GM21576 (cell line): ENCODE measurements around the gene ZNF618.

Source experiments
- ATAC-seq: cut with Tn5 transposase; IDR thresholded peaks from one replicate; pipeline ENCODE4 v1.9.1; 2021; ENCODE audit warnings: mild to moderate bottlenecking, moderate library complexity; ENCODE audit not compliant: unreplicated experiment

ZNF618 gene

DNA sequence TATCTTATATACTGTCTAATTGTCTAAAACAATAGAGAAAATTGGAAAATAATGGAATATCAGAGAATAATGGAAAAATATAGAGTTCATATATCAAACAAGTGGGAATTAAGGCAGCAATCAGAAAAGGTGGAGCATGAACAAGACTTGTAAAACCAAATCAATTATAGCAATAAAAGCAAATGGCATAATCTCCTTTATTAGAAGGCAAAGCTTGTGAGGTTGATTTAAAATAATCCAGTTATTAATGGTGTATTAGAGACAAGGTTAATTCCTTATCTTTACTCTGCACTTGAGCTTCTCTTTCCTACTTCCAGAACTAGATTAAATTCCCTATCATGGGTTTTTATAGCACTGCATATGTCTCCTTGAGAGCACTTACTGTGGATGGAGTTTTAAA, 137.9 kb downstream of the ZNF618 start:
- ATAC-seq, result no peak

DNA sequence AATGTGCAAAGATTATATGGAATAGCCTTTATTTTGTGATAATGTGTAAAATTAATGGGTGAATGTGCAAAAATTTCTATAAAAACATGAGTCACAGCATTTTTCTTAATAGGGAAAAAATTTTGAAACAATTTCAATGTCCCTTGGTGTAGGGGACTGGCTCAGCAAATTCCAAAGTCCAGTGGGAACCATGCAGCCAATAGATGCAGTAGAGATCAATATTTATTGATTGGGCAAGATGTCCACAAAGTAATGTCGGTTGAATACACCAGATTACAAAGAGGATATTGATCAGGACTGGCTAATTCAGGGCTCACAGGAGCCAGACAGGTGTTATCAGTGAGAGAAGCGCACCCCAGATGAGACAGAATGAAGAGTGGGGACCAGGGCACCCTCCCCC, 139.5 kb downstream of the ZNF618 start:
- ATAC-seq, result no peak

DNA sequence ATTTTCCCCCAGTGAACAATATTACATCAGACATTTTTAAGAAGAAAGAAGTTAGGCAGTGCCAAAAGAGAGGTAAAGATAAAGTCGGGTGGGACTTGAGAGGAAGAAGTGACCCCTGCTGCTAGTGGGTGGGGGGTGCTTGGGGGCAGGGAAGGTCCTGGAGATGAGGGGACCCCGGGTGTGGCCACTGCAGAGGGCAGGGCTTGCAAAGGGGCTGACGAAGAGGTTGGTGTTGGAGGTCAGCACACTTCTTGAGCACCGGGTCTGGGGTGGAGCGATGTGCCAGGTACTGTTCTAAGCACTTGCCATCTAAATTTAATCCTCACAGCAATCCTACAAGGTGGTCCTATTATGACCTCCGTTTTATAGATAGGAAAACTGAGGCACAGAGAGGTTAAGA, 140.0 kb downstream of the ZNF618 start:
- ATAC-seq, result no peak

DNA sequence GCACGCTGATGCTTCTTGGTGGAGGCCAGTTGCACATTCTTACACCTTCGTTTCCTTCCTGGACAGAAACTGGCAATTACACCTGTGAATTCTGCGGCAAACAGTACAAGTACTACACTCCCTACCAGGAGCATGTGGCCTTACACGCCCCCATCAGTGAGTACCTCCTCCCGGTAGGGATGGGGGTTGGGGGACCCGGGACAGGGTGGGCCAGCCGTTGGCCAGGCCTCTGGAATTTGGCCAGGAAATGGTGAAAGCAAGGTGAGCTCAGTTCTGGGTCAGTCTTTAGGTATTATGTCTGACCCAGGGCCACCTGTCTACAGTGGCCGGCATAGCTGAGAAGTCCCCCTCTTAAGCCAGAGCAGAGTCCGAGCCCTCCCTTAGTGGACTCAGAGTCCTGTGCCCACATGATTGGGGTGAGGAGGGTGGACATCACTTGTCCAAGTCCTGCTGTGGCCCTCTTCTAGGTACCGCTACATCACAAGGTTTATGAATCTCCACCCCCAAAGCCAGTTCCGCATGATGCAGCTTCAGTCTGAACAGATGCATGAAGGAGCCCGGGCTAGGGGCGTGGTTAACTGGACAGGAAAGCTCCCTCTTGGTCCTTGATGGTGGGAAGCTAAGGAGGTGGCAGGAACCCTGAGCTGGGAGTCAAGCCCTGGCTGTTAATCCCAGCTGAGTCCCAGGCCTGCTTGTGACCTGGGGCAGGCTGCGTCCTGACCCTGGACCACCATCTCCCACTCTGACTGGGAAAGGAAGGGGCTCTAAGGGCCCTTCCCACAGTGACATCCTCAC, 140.7 kb downstream of the ZNF618 start:
- no peak for ATAC-seq

DNA sequence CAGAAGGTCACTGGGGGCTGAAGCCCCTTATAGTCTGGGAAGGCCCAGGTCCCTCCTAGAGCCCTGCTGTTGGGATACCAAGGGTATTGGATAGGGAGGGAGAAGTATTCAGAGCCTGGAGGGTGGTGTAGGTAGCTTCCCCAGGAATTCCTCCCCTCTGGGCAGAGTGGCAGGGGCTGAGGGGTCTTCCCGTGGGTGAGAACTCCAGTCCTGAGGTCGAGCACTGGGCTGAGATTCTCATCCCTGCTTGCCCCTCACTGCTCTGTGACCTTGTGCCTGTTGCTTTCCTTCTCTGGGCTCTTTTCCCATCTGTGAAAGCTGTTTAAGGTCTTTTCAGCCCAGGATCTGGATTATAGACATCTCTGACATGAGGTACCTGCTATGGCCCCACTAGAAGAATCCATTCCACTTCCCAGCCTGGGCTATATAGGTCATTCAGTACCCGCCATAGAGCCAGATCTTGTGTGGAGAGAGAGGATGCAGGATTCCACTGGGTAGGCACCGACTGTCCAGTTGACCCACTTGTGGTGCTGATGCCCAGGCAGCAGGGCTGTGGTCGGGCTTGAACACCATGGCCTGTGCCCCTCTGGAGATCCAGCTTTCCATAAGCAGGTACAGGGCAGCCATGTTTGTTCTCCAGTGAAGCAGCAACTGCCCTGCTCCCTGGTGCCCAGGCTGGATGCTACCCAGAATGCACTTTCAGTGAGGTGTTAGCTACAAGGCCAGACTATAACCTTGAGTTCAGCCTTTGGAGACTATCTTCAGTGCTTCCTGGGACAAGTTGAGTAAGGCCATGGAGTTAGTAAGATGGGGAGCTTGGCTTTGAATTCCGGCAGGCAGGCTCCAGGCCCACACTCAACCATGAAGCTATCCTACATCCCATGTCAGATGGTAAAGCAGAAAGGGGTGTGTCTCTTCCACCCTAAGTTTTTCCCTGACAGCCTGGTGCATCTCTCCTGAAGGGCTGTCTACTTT, 141.9 kb downstream of the ZNF618 start:
- ATAC-seq, result no peak

DNA sequence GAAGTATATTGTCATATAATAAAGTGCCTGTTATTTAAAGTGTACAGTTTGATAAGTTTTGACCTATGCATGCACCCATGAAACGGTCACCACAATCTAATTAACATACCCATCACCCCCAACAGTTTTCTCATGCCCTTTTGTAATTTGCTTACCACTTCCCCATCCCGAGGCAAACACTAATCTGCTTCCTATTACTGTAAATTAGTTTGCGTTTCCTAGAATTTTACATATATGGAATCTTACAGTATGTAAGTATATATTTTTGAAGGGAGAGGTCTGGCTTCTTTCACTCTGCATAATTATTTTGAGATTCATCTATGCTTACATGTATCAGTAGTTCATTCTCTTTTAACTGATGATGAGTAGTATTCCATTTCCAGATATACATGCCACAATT, 145.5 kb downstream of the ZNF618 start:
- no peak for ATAC-seq

DNA sequence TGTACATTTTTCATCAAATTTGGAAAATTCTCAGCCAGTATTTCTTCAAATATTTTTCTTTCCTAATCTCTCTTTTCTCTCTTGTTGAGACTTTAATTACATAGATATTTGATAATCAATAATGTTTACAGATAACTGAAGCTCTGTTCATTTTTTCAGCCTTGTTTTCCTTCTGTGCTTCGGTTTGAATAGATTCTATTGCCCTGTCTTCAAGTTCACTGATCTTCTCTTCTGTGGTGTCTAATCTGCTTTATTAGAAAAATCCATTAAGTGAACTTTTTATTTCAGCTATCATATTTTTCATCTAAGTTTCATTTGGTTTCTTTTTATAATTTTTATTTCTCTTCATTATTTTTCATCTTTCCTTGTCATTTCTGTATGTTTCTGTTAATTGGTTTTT, 147.9 kb downstream of the ZNF618 start:
- ATAC-seq, result no peak

DNA sequence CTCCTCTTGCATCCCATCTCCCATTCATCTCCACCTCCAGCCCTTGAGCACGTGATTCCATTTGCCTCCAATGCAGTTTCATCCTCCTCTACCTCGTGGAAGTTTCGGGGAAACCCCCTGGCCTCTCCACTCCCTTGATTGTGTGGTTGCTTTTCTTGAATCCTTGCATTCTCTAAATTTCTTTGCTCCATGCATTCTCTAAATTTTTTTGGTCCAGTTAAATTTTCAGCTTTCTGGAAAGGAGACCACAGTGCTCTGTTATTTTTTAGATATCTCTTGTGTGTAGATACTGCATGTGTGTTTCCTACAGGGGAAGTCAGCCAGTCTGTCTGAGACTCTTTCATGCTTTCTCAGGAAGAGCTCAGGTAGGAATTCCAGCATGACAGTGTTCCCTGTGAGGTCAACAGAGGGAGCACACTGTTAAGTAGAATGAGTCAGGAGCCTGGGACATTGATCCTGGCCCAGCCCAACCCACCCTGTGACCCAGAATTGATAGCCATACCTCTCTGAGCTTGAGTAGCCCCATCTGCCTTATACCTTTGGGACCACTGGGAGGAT, 149.2 kb downstream of the ZNF618 start:
- no peak for ATAC-seq

DNA sequence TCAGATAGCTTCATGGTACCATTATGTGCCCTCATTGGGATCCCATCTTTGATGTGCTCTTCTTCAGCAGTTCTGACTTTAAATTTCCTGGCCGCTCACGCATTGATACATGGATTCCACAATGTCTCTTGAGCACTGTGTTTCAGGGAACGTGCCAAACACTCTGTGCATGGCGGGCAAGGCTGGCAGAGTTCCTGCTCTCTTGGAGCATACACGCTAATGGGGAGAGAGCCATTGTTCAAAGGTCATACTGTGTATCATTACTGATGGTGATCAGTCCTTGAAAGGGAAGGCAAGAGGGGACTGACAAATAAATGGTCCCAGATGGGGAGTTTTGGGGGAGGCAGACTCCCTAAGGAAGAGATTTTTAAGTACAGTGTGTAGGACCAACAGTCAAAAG, 149.7 kb downstream of the ZNF618 start:
- no peak for ATAC-seq

DNA sequence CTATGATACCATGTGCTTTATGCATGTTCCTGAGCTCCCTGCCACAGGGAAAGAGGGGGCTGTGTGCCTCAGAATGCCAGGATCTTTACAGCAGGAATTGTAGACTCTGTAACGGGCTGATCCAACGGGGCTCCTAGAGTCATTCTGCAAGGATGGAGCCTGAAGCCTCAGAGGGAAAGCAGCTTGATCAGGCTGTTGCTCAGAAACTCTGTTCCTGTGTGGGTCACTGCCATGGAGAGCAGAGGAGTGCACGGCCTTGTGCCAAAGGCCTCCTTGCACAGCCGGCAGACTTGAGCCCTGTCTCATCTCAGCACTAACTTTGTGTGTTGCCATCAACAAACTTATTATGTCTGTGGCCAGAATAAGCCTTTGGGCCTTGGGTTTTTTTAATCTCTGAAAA, 150.2 kb downstream of the ZNF618 start:
- no peak for ATAC-seq

DNA sequence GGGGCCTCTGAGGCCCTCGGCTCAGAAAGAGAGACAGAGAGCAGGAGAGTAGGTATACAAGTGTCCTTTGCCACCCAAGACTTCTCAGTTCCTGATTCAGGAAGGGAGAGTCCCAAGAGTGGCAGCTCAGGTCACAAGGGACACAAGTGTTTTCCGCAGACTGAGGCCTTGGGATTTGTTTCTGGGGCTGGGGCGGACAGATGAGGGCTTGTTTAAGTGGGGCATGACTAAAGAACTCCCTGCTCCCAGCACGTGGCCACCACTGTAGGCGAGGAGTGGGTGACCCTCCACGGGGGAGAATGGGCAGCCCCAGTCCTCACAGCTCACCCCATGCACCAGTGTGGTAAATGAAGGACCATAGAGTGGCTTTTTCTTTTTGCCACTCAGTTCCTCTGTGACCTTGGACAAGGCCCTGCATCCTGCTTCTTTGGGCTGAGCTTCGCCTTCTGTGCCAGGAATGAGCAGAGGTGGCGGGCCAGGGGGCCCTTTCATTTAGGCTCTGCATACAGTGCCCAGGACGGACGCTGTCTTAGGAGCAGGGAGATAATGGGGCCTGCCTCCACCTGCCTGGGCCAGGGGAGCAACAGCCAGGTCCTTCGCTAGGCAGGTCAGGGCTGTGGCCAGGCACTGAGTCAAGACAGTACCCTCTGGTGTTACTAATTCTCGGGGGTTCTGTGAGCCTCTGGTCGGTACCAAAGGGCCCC, 151.2 kb downstream of the ZNF618 start:
- ATAC-seq, result no peak

DNA sequence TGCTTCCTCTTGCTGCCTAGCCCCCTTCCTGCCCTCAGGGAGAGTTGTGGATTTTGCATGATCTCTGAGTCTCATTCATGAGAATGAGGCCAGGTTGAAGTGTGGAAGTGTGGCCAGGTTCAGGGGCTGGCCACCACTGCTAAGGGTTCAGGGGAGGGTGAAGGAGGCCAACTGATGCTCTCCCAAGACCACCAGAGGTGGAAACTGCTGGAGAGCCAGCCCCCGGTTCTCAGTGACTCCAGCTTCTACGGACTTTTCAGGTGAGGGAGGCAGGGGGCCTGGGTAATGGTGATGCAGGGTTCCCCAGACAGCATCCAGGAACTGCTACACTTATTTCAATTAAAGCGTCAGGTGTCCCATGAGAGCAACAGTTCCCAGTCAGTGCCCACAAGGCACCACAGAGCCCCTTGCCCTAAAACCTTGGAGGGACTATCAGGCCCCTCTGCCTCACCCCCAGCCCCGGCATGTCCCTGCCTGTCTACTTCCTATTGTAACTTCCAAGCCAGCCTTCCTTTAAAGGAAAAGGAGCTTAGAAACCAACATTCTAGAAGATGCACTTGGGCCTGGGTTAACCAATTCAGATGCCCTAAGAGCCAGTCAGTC, 151.9 kb downstream of the ZNF618 start:
- ATAC-seq, result no peak

DNA sequence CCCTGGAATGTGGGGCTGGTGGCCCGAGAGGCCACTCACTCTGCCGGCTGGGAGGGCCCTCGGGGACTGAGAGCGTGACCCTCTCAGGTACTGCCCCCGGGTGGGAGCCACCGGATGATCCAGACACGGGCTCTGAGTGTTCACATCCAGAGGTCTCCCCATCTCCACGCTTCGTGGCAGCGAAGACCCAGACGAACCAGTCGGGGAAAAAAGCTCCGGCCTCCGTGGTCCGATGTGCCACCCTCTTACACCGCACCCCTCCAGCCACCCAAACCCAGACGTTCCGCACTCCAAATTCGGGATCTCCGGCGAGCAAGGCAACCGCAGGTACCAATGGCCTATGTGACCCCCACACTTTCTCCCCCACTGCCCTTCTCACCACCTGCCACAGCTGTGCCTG, 152.5 kb downstream of the ZNF618 start:
- no peak for ATAC-seq

DNA sequence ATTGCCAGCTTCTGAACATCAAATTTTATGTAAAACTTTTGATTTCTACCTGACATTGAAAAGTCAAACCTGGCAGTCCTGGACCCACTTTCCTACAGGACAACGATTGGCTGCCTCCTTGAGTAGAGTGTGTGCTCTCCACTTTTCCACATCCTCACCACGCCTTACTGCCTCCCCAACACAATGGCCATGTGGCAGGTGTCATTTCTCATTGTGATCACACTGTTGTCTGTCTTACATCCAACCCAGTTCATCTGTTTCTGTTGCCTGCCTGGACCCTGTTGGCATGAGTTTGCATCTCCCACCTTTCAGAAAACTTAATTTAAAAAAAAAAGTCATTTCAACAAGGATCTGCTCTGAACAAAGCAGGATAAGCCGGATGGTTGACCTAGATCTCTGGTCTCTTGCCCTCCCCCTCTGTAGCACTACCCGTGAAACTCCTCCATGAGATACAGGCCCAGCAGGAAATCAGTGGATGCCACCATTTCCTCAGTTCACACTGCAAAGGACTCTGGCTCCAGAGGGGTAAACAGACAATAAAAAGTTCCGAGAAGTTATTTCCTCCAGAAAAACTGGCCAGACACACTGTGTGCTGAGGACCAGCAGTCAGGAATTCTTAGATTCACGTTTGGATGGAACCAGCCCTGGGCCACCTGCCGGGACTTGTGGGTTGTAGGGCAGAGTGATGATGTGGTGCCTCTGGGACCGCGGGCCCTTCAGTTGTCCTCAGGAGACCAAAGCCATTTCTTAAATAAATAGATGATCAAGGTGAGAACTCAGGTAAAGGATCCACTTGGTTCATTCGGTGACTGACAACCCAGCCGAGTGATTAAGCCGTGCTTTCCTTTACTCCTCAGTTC, 153.4 kb downstream of the ZNF618 start:
- ATAC-seq, result no peak

DNA sequence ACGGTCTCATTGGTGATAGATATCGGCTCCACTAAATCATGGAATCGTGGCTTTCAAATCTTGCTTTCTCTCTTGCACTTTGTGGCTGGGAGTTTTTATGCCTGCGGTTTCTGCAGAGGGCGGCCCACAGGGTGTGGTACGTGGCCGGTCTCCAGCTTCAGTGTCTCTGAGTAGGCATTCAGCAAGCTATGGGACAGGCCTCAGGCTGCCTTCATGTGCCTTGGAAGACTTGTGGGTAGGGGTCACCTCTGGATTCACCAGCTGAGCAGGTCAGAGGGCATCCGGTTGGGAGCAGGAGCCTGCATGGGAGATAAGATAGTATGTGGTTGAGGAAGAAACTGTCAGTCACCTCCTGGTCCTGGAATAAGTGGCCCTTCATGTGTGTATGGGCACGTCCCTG, 154.3 kb downstream of the ZNF618 start:
- ATAC-seq, result no peak

DNA sequence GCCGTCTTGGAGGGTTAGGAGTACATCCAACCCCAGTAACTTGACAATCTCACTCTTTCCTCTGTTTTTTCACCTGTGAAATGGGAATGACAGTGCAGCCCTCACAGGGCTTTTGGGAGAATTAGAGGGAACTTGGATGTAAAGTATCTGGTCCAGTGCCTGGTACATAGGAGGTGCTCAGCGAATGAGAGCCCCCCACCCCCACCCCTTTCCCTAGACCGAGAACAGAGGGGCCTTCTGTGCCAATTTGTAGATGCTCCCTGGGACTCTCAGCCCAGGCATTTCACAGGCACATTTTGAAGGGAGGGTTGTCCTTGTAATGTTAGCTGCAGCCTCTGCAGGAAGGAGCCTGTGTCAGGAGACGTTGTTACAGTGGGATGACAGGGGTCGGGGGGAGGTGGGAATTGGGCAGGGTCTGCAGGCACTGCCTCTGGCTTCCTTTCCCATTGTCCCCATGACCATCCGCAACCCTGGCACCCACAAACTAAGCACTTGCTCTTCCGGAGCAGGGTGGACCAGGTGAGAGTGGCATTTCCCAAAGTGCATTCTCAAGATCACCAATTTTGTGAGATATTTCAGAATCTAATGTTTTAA, 155.0 kb downstream of the ZNF618 start:
- ATAC-seq, result no peak

DNA sequence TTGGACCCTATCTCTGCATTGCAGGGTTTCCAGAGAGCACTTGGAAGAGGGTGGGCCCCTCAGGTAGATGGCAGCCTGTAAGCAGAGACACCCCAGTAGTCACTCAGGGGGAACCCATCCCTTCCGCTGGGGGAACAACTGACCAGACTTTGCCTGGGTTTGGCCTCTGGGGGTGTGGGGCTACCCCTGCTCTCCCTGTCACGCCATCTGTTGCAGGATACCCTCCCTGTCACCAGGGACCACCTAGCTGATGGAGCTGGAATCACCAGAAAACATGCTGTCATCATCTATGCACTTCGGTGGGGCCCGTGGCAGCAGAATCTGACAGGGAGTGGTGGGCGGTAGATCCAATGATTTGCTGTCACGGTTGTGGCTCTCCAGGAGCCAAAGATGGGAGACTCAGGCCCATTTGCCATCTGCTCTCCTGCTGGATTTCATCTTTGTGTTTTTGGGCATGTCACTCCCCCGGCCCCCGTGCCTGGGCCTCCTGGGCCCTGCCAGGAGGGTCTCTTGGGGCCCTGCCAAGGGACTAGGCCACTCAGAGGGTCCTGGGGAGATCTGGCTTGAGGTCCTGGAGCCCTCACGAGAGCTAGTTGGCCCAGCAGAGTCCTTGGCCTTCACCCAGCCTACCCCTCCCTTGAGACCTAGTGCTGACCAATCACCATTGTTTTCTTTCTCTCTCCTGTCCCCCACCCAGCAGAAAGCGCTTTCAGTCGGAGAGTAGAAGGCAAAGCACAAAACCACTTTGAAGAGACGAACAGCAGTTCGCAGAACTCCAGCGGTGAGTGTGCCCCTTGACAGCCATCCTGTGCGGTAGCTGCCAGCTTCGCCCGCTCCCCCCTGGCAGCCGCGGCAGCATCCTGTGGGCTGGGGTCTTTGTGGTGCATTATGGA, 156.1 kb downstream of the ZNF618 start:
- ATAC-seq, result no peak

DNA sequence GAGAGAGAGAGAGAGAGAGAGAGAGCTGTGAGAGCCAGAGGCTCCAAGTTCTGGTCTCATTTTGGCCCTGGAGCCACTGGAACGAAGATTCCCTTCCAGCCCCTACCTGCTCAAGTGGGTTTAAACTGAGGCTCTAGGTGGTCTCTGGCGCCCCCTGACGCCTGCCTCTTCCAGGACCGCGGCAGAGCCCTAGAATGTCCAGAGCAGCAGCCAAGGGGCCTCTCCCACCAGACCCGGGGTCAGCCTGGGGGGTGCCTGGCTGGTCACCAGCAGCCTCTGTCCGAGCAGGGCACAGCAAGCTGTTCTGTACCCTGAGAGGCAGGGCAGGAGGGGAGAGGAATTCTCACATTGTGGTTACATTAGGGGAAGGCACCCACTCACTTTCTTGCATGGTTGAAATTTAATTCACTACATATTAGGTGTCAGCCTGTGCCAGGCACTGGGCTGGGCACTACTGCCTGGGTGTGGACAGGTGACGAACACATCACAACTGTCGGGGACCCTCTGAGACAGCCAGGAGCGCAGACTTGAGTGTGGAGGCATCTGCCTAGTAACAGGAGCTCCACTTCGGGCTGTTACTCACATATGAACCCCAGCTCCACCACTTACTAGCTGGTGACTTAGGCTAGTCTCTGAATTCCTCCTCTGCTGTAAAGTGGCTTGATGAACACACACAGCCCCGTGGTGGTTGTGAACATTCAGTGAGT, 157.4 kb downstream of the ZNF618 start:
- no peak for ATAC-seq
